LNCAP (cell line): ENCODE results near the gene LEAP2.

Source experiments
- CTCF ChIP-seq: fragments of 450-650 bp; IDR thresholded peaks from 2 replicates; pipeline ENCODE4 v1.5.1; 2017; ENCODE audit warnings: mild to moderate bottlenecking

Gene LEAP2

GRCh38 chr5:132873119-132873929 is at the start of gene LEAP2:
Gene LEAP2, plus strand, starts transcription at chr5:132873668. Its CDS starts 27 bp downstream, at chr5:132873695.
- no peak for TF ChIP-seq CTCF

- no peak for TF ChIP-seq CTCF
Measured at GRCh38 chr5:132824426-132824825, 49.0 kb upstream of the LEAP2 start.

- no peak for TF ChIP-seq CTCF
Measured at GRCh38 chr5:132825033-132825833, 48.2 kb upstream of the LEAP2 start.

GRCh38 chr5:132825834-132826391 is 47.6 kb upstream of the LEAP2 start:
- no peak for TF ChIP-seq CTCF

GRCh38 chr5:132826424-132827082 is 46.9 kb upstream of the LEAP2 start:
- no peak for TF ChIP-seq CTCF

GRCh38 chr5:132827943-132828673 is 45.4 kb upstream of the LEAP2 start:
- no peak for TF ChIP-seq CTCF
